ENCODE measurements around the gene FNDC7. TPM values are rescaled to one million over a fixed set of nuclear protein-coding genes. Genes with fewer than 3 reads are reported as not detected.

FNDC7 gene, protein sequence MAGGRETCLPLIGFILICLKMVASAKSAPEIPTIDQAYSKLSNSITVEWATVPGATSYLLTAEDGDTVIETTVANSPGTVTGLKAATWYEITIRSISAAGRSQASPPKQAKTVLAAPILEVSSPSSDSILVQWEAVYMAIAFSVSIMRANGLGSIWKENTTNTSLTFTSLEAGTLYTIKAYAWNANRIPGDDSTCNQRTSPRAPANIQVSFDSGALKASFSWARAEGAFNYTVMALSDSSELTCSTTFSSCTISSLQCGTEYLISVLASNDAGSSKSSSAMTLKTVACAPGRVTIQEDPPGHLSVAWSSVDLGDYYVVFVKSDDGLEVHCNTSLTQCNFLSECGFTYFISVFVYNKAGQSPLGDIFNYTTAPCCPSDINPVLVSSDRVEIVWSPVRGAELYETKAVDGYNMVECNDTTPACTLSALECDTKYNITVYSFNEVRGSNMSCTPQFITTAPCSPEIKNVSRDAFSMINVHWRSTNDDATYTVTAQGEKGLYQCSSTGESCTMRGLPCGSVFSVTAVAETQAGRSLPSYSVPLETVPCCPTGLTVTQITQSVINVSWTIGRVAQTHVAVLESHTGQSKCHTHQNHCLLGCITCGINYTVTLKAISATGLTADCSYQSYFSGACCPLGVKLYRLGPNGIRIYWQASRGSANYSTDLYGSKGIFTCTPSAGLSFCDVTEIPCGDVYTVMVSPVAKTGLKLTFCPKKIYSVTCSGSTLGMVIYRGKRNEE
- total RNA-seq = under 0.01 and 0.28 TPM in 2 replicates

GRCh38 chr1:108712606-108713150 is at the start of gene FNDC7:
TSS of gene FNDC7 (plus strand) at chr1:108712908. CDS start at chr1:108712934, 26 bp downstream.

GRCh38 chr1:108691942-108692723 is 20.6 kb upstream of the FNDC7 start, which contains the start of gene PRPF38B:
TSS of gene PRPF38B (plus strand) at chr1:108692310. CDS start at chr1:108692592, 282 bp downstream.

GRCh38 chr1:108746382-108747170 is 33.9 kb downstream of the FNDC7 start, which contains the start of gene STXBP3:
TSS of gene STXBP3 (plus strand) at chr1:108746674. CDS start at chr1:108746738, 64 bp downstream.

Other genes with a start within 250 kb of the FNDC7 start
- 11.3 and 19.7 TPM in 2 replicates for gene EEIG2, start 152.8 kb upstream of the FNDC7 start, total RNA-seq
- 4.2 TPM in 2 replicates for gene HENMT1, start 51.8 kb upstream of the FNDC7 start, total RNA-seq
- gene PRPF38B, start 20.6 kb upstream of the FNDC7 start, total RNA-seq = 8.2 and 11.5 TPM in 2 replicates
- gene STXBP3, start 33.8 kb downstream of the FNDC7 start, total RNA-seq = 63.3 and 87.1 TPM in 2 replicates
- gene AKNAD1, start 144.2 kb downstream of the FNDC7 start, total RNA-seq = 0.28 and 0.38 TPM in 2 replicates
- 24.0 and 34.7 TPM in 2 replicates for gene GPSM2, start 164.1 kb downstream of the FNDC7 start, total RNA-seq

Data from regular cardiac myocyte (primary cell).